NCI-H460 (cell line): ENCODE measurements around the gene HEPACAM. TPM values are rescaled to one million over a fixed set of nuclear protein-coding genes. Genes with fewer than 3 reads are reported as not detected.

Experiments
- DNase-seq: peaks from one replicate; pipeline ENCODE4 v3.0.0-alpha.2; 2016; ENCODE audit warnings: low read depth; ENCODE audit errors: extremely low read depth
- total RNA-seq: library from RNA; depleted of rRNA; stranded (reverse); fragments of >200 nt; shearing (Covaris generic); gene quantifications from 2 replicates; pipeline ENCODE4 v1.2.3, GENCODE V29; 2014

Gene HEPACAM
- total RNA-seq, 1 experiment from 2014 or later = not detected

DNA sequence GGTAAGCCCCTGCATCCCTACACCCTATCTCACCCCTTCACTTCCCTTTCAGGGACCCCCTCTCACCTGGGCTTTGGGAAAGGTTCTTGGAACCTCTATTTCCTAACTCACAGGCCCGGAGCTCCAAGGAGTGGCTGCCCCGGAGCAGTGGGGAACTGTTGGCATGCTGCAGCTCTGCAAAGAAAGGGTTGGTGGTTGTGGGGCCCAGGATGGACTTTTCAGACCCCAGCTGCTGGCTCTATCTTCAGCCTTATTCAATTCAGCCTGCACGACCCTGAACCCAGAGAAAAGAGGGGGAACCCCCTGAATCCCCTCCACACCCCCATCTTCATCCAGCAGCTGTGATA is 48.2 kb downstream of the HEPACAM start:
- DNase-seq = no peak

DNA sequence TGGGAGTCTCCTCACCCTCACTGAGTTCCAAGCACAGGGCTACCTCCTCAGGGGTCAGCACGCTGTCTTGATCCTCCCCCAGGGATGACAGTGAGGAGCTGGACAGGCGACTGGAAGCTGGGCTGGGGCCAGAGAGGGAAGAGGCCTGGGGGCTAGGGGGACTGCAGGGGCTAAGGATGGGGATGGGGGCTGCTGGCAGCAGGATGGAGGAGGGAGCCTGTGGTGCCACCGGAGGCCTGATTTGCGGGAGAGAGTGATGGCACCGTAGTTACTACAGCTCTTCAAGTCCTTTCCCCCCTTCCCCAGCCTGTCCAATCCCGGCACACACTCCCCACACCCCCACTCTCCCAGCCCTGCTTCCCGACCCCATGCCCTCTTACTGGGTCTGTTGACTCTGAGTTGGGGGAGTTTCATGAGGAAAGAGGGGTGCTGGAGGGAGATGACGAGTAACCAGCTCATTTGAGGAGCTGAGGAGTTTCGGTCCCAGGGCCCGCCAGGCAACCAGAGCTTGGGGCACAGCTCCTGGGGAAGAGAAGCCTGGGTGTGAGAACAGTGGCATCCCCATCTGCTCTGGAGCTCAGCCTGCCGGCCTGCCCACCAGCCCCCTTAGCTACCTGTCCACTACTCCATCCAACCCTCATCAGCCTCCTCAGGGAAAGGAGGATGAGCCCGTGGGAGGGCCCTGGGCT is 48.7 kb downstream of the HEPACAM start:
- DNase-seq = no peak

DNA sequence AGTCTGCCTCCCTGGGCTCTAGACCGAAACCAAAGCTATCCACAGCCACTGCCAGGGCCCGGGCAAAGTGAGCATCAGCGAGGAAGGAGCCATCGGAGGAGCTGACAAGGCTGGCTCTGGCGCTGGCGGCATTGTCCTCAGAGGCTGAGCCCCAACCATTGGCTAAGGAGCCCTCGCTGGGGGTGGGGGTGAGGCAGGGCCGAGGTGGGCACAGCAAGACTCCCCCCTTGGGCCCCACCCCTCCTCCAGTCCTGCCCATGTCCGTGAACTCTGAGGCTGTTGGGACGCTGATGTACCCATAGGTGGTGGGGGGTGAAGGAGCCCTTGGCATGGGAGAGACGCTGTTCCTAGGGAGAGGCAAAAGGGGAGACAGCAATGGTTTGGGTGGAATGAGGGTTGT is 49.4 kb downstream of the HEPACAM start:
- DNase-seq = no peak

DNA sequence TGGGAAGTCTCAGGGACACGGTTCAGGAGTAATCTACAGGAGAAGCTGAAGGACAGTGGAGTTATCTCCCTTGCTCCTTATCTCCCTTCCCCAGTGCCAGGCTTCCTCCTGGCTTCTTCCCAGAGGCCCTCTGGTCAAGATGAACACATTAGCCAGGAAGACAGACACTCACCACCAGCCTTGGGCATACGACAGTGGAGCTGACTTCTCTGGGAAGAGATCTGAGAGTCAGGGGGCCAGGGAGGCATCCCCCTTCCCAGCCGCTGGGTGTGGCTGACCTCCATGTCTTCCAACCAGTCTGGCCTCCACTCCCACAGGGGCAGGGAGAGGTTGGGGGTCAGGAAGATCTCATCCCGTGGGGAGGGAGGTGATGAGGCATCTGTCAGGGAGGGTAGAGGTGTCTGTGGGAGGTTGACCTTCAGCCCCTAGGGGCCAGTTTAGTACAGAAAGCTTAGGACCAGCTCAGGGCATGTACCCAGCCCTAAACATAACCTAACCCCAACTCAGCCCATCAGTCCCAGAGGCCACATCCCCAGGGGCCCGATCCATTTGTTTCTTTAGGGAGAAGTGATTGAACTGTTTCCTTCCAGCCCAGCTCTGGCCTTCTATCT is 50.9 kb downstream of the HEPACAM start:
- no peak for DNase-seq

DNA sequence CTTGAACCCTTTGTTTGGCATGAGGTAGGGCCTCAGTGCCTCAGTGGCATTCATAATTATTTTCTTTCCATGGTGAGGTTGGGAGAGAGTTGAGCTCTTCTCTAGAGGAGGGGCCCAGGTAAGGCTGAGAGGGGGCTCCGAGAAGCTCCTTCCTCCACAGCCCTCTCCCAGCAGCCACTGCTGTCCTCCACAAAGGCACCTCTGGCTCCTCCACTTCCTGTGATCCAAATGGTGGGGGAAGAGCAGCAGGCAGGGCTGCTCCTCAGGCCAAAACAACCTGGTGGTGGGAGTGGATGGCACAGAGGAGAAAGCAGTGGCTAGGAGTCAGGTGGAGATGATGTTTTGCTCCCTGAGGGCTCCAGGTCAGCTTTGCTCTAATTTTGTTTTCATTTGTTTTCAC is 51.5 kb downstream of the HEPACAM start:
- DNase-seq = no peak

DNA sequence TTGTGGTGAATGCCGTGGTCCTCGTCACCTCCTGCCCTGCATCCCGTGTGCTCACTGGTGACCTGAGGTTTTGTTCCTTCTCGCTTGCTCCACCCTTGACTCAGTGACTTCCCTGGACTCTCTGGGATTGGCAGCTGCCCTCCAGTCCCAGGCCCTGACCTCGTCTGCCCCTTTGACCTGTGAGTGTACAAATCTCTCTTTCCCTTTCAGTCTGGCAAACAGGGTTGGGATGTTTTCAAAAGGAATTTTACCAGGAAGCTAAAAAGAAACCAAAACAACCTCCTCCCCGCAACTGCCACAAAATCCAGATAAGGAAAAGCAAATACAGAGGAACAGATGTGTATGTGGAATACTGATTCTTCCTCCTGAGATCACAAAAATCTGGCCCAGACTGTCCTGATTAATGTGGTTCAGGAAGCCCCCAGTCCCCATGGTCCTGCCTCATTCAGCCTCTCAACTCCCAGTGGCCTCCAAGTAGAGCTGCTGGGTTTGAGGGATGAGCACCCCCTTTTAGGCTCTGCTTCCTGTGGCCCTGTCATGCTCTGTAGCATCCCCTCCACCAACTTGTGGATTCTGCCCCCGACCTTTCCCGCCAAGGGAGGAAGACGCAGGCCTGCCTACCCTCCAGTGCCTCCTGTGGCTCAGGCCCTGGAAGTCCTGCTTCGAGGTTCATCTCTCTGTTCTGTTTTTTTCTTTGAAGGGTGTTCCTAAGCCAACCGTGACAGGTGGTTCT is 53.3 kb downstream of the HEPACAM start:
- DNase-seq = no peak

DNA sequence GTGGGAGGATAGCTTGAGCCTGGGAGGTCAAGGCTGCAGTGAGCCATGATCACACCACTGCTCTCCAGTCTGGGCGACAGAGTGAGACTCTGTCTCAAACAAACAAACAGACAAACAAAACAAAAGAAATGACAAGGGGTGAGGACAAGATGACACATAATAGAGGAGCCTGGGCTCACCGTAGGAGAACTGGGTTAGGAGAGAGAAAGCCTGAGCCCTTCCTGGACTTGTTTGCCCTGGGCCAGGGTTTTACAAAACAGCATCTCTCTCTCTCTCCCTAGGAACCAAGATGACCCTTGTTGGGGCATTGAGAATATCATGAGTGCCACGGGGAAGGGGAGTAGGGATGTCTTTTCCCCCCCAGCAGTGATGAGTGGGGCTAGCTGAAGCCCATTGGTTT is 54.9 kb downstream of the HEPACAM start:
- no peak for DNase-seq

DNA sequence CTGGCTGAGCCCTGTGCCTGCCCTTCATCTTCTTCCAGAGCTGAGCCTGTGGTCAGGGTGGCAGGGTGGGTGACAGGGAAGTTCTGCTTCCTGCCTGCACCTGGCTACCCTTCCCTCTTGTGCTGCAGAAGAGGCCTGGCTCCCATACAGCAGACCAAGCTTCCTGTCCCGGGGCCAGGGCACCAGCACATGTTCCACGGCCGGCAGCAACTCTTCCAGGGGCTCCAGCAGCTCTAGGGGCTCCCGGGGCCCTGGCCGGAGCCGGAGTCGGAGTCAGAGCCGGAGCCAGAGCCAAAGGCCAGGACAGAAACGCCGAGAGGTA is 55.6 kb downstream of the HEPACAM start:
- no peak for DNase-seq

DNA sequence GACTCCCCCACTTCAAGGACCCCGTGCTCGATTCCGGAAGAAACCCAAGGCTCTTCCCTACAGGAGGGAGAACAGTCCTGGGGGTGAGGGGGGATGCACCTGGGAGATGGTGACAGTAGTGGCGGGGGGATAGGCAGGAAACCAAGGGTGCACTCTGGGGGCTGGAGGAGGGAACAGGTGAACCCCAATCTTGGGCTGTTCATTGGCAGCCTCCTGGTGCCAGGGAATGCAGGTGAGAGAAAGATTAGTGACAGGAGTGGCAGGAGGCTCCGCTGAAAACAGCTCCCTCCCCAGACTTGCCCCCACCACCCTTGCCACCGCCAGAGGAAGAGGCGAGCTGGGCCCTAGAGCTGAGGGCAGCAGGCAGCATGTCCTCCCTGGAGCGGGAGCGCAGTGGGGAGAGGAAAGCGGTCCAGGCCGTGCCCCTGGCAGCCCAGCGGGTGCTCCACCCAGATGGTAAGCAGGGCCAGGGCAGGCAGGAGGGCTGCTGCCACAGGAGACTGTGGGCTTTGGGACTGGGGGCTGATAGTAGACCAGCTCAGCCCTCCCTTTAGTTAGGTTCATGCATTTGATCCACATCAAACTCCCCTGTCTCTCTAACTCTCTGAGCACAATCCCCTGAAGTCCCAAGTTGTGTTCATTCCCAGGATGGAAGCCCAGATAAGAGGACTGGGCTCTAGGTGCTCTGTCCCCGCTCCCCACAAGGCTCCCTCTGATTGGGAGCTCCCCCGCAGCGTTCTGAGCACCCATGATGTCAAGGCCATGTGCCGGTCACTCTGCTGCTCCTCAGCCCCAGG is 56.2 kb downstream of the HEPACAM start:
- no peak for DNase-seq

DNA sequence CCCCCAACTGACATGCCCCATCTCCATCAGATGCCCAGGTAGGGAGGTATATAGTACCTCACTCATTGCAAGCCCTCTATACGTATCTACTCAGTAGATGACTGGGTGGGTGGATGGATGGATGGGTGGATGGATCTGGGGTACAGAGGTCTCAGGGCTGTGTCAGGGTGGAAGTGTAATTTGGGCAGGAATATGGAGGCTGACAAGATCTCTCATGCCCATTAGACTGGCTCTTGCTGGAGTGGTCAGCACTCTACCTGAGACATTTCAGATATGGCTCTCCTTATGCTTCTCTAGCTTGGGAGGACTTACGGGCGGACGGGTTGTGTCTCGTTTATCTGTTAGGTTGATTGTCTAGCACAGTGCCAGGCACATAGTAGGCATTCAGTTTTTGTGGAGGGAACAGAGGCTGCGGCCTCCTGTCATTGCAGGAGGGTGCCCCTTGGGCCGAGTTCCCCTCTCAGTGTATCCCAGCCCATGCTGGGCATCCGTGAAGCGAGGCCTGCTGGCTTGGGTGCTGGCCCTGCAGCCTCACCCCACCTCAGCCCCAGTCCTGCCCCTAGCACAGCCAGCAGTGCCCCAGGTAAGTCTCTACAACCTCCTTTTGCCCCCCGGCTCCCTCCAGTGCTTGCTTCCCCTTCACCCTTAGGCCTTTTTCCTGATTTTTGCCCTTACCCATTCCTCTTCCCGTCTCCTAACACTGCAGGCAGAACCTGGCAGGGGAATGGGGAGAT is 56.9 kb downstream of the HEPACAM start:
- DNase-seq = no peak

DNA sequence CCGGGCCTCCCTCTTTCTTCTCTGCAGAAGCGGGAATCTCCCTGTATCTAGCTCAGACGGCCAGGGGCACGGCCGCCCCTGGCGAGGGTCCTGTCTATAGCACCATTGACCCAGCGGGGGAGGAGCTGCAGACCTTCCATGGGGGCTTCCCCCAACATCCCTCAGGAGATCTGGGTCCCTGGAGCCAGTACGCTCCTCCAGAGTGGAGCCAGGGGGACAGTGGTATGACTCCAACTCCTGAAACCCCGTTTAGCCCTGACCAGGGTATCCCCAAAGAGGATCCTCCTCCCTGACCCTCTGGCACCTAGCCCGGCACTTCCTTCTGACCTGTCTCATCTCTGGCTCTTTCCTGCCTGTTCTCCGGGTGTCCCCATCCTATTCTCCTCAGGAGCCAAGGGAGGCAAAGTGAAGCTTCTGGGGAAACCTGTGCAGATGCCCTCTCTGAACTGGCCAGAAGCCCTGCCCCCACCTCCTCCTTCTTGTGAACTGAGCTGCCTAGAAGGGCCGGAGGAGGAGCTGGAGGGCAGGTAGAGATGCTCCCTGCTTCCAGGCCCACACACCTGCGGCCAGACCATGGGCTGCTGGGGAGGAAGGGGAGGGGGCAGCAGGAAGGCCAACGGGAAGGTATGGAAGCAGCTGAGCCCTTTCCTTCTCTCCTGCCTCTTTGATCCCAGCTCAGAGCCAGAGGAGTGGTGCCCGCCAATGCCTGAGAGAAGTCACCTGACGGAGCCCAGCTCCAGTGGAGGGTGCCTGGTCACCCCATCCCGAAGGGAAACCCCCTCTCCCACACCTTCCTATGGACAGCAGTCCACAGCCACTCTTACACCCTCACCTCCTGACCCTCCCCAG is 57.7 kb downstream of the HEPACAM start:
- no peak for DNase-seq

DNA sequence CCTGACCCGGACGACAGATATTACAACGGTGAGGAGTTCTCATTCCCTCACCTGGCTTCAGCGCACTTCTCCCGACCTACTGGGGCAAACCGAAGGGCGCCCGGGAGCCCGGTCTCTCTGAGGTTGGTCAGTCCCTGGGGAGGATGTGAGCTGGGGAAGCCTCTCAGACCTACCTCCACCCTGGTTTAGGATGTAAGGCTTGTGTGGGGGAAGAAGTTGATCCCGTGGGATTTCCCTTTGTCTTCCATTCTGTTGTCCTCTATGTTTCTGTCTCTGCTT is 58.3 kb downstream of the HEPACAM start:
- no peak for DNase-seq

DNA sequence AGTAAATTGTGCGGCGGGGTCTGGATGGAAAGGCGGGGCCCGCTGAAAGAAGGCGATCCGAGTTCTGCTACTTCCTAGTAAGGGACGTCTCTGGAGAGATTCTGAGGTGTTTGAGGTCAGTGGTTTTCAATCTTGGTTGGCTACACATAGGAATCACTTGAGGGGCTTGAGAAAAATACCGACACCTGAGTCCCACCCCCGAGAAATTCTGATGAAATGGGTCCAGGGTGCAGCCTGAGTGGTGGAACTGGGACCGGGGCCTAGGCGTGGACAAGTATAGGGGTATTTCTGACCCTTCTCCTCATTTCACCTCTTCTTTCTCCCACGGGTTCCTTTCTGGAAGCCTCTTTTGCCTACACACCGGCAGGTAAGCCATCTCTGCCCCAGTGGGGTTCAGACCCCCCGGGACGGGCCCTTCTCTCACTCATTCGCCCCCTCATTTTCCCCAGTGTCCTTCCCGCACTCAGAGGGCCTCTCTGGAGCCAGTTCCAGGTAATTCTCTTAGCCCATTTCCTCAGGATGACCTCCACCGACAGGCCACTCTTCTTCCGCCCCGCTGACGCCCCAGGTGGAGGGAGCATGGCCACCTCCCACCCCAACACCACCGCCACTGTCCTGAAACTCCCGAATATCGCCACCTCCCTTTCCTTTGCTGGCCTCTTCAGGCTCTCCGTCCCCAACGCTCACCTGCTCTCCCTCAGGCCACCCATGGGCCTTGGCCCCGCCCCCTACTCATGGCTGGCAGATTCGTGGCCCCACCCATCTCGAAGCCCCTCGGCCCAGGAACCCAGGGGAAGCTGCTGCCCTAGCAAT is 58.8 kb downstream of the HEPACAM start:
- no peak for DNase-seq

DNA sequence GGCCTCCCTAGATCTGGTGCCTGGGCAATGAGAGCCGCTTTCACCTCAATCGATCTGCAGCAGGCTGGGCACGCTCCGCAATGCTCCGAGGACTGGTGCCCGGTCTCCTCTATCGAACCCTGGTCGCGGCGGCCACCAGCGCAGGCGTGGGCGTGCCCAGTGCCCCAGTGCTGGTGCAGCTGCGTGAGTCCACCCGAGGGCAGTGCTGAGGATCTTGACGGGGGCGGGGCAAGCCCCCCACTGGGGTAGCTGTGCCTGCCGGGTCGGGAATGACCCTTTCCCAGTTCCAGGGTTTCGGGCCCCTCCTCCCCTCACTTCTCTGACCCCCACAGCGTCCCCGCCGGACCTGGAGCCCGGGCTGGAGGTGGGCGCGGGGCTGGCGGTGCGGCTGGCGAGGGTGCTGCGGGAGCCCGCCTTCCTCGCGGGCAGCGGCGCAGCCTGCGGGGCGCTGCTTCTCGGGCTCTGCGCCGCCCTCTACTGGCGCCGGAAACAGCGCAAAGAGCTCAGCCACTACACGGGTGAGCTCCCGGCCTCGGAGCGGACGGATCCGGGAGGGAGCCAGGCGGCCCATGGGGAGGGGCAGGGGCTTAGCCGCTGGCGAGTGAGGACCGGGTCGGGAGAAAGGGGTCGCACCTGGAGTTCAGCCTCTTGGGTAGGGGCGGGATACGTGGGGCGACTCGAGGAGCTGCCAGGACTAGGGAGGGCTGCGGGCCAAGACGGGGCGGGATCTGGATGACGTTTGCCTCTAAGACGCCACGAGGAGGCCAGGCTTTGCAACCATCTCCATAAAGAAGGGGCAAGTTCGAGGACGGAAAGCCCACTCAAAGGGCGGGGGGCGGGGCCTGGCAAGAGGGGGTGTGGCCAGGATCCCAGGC is 59.7 kb downstream of the HEPACAM start:
- peak; percentile 74 for DNase-seq

DNA sequence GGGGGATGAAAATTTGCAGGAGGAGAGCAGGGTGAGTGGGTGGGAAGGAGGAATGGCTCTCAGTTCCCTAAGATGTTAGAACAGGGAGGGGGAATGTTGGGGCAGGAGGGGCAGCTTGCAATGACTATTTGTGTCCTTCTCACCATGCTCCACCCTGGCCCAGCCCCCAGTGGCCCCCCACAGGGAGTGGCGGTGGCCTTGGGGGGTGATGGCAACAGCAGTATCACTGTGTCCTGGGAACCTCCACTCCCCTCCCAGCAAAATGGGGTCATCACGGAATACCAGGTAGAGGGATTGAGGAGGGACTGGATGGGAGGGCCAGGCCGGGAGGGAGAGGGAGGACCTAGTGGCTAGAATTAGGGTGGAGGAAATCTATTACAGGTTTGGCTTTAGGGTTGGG is 60.4 kb downstream of the HEPACAM start:
- DNase-seq = no peak

DNA sequence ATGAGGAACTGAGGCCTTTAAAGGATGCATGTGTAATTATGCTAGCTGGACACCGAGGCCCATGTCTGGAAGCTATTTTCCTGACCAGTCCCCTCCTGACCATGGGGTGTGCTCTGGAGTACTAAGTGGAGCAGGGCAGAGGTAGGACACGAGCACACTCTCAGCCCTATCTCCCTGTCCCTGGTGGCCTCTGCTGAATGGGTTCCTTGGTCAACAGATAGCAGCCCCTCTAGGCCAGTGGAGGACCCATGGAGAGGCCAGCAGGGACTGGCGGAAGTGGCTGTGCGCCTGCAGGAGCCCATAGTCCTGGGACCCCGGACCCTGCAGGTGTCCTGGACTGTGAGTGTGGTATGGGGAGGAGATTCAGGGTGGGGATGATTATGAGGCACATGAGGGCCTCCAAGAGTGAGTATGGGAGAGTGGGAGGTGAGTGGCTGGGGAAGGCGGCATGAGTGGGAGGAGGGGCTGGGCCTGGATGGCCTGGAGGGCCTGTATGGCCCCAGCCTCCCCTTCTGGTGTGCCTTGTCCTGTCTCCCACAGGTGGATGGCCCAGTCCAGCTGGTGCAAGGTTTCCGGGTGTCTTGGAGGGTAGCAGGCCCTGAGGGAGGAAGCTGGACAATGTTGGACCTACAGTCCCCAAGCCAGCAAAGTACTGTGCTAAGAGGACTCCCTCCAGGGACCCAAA is 61.1 kb downstream of the HEPACAM start:
- no peak for DNase-seq

DNA sequence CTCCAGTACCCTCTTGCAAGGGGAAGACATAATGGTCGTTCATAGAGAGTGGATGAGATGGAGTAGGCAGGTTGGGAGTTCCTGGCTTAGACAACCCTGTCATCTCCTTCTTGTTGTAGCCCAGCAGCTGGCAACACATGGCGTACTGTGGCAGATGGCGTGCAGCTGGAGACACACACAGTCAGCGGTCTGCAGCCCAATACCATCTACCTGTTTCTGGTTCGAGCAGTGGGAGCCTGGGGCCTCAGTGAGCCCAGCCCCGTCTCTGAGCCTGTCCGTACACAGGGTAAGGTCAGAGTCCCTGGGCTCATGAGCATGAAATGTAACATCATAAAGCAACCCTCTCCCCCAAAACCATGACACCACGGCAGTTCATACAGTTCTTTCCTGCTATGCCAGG is 61.9 kb downstream of the HEPACAM start:
- DNase-seq = no peak

DNA sequence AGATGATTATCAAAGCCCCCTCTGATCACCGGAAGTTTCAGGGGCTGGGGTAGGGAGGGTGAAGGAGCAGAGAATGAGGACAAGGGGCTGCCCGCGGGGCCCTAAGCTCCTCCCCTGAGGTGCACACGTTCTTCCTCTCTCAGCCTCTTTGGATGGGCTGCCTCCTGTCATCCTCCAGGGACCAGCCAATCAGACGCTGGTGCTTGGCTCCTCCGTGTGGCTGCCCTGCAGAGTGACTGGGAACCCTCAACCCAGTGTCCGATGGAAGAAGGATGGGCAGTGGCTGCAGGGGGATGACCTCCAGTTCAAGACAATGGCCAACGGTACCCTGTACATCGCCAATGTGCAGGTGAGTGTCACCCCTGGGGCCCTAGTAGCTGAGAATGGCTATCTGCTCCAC is 63.1 kb downstream of the HEPACAM start:
- DNase-seq = no peak
